Measurements from ENCODE around the gene LRRC1. TPM values are rescaled to one million over a fixed set of nuclear protein-coding genes. Genes with fewer than 3 reads are reported as not detected.

Gene LRRC1
- total and polyA plus RNA-seq, 2 donors (not counting 3 experiments of a cell fraction or from before 2014, with no cell fraction given) = 5.6 to 11.7 TPM

DNA sequence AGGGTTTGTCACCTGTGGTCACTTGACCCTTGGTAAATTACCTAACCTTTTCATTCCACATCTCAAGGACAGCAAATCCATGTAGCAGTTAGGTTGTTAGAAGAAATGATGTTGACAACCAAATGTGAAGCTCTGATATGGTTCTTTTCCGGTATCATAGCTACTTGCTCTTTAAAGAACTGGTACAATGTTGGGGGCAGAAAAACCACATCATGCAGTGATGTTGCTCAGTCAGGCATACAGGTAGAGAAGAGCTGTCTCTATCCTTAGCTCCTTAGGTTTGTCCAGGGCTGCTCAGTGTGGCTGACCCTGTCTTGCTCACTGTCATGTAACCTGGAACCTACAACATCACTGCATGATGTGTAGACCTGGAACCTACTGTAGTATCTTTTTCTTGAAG, 135.5 kb downstream of the LRRC1 start:
- ChIA-PET POLR2A (no interaction called here), CTCF (interaction anchor here (3.0 to 3.6 kb wide), 2 partner anchors 26 to 202 kb away, joined by 7 to 23 read pairs; no protein-coding TSS in a partner anchor)
- H3K27ac ChIP-seq (ENCODE audit: insufficient read depth, low read depth, low read length) = no peak overlapping the region
- H3K4me2 ChIP-seq (ENCODE audit: insufficient read depth, low read length) = no peak overlapping the region
- dilution Hi-C loops (cut with MboI; ENCODE audit: extremely low pct_ligation_motif_present, low sequenced_read_pairs) (no loop called here), intact Hi-C loops (cut with micrococcal nuclease) (no loop called here)
- no peak overlapping the region for H3K9ac ChIP-seq (replicated peaks; ENCODE audit: extremely low read depth, insufficient read depth, low read length)
- DNase-seq (ENCODE audit: low read depth, low spot score) (no peak), FAIRE-seq (no peak)
- H3K9me1 ChIP-seq (replicated peaks; ENCODE audit: control insufficient read depth, extremely low read depth, insufficient read depth, low read length) = no peaks in the 10 kb centered on the region
- H4K20me1 ChIP-seq (replicated peaks; ENCODE audit: control insufficient read depth, extremely low read depth, insufficient read depth, low read length) = no peaks in the 10 kb centered on the region
- no TSS peak for BruUV-seq (replicated peaks)
- H2AFZ ChIP-seq (ENCODE audit: low read depth, low read length) = no peak overlapping the region
- peaks cover 42% of the 10 kb centered on the region for H3K4me1 ChIP-seq (ENCODE audit: control insufficient read depth, extremely low read depth, insufficient read depth, low read length)
- TF ChIP-seq, protein P1, sequence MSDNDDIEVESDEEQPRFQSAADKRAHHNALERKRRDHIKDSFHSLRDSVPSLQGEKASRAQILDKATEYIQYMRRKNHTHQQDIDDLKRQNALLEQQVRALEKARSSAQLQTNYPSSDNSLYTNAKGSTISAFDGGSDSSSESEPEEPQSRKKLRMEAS (IDR thresholded peaks at IDR 0.05; ENCODE audit: insufficient read depth, insufficient read length) = no peak
- no peak for TF ChIP-seq FOS (IDR thresholded peaks at IDR 0.05; ENCODE audit: borderline replicate concordance, insufficient read depth, low read length)
- TF ChIP-seq EZH2 (IDR thresholded peaks at IDR 0.05; ENCODE audit: borderline replicate concordance, low read depth, low read length, severe bottlenecking) = no peak
- TF ChIP-seq, protein P2, sequence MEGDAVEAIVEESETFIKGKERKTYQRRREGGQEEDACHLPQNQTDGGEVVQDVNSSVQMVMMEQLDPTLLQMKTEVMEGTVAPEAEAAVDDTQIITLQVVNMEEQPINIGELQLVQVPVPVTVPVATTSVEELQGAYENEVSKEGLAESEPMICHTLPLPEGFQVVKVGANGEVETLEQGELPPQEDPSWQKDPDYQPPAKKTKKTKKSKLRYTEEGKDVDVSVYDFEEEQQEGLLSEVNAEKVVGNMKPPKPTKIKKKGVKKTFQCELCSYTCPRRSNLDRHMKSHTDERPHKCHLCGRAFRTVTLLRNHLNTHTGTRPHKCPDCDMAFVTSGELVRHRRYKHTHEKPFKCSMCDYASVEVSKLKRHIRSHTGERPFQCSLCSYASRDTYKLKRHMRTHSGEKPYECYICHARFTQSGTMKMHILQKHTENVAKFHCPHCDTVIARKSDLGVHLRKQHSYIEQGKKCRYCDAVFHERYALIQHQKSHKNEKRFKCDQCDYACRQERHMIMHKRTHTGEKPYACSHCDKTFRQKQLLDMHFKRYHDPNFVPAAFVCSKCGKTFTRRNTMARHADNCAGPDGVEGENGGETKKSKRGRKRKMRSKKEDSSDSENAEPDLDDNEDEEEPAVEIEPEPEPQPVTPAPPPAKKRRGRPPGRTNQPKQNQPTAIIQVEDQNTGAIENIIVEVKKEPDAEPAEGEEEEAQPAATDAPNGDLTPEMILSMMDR (IDR thresholded peaks at IDR 0.05; ENCODE audit: extremely low read depth in 1 of 2, insufficient read depth in 1 of 2, low read depth in 1 of 2, low read length in 2 of 2) = no peak
- no peak for TF ChIP-seq POLR2AphosphoS5 (IDR thresholded peaks at IDR 0.05; ENCODE audit: insufficient read depth, low read depth, low read length)
- H3K4me3 ChIP-seq (replicated peaks in 1 of 3; ENCODE audit: insufficient read depth in 1 of 3, low read depth in 1 of 3, low read length in 3 of 3) = no peak overlapping the region
- no peaks in the 10 kb centered on the region for H3K27me3 ChIP-seq (ENCODE audit: control insufficient read depth in 2 of 2, insufficient read depth in 2 of 2, low read length in 2 of 2)
- H3K79me2 ChIP-seq (ENCODE audit: control insufficient read depth, insufficient read depth, low read length) = no peaks in the 10 kb centered on the region
- no peaks in the 10 kb centered on the region for H3K36me3 ChIP-seq (ENCODE audit: control insufficient read depth in 2 of 2, extremely low read depth in 1 of 2, insufficient read depth in 2 of 2, low read length in 2 of 2)
- no peaks in the 10 kb centered on the region for H3K9me3 ChIP-seq (replicated peaks; ENCODE audit: control insufficient read depth, insufficient read depth, low read length)

DNA sequence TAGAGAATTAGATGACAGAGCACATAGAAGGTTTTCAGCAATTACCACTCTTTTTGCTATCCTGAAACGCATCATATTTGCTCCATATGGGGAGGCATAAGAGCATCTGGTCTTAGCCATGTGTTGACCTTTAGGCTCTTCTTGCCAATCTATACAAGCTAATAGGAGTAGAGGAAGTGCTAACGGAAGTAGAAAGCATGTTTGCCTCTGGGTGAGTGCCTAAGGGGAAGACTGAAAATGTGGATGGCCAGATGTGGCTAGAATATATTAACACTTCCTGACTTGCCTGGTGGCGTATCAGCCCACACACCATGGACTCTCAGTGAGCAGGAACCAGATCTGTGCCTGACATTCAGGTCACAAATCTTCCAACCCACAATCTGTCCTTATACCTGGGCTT, 136.3 kb downstream of the LRRC1 start:
- Histone ChIP-seq H3K4me1 (ENCODE audit: control insufficient read depth, extremely low read depth, insufficient read depth, low read length) (peaks cover 42% of the 10 kb centered on the region), H3K4me3 (replicated peaks in 1 of 3; ENCODE audit: insufficient read depth in 1 of 3, low read depth in 1 of 3, low read length in 3 of 3) (no peak overlapping the region), H4K20me1 (replicated peaks; ENCODE audit: control insufficient read depth, extremely low read depth, insufficient read depth, low read length) (no peaks in the 10 kb centered on the region), H3K36me3 (ENCODE audit: control insufficient read depth in 2 of 2, extremely low read depth in 1 of 2, insufficient read depth in 2 of 2, low read length in 2 of 2) (no peaks in the 10 kb centered on the region), H3K9me3 (replicated peaks; ENCODE audit: control insufficient read depth, insufficient read depth, low read length) (no peaks in the 10 kb centered on the region), H3K27me3 (ENCODE audit: control insufficient read depth in 2 of 2, insufficient read depth in 2 of 2, low read length in 2 of 2) (no peaks in the 10 kb centered on the region), H3K4me2 (ENCODE audit: insufficient read depth, low read length) (no peak overlapping the region), H3K79me2 (ENCODE audit: control insufficient read depth, insufficient read depth, low read length) (no peaks in the 10 kb centered on the region), H3K9me1 (replicated peaks; ENCODE audit: control insufficient read depth, extremely low read depth, insufficient read depth, low read length) (no peaks in the 10 kb centered on the region), H2AFZ (ENCODE audit: low read depth, low read length) (no peak overlapping the region), H3K27ac (ENCODE audit: insufficient read depth, low read depth, low read length) (no peak overlapping the region), H3K9ac (replicated peaks; ENCODE audit: extremely low read depth, insufficient read depth, low read length) (no peak overlapping the region)
- dilution Hi-C loops (cut with MboI; ENCODE audit: extremely low pct_ligation_motif_present, low sequenced_read_pairs) = no loop called here
- no peak for FAIRE-seq
- no peak for DNase-seq (ENCODE audit: low read depth, low spot score)
- ChIA-PET CTCF (interaction anchor here (3.6 kb wide), 1 partner anchor 25 kb away, joined by 23 read pairs; no protein-coding TSS in a partner anchor), POLR2A (no interaction called here)
- BruUV-seq (replicated peaks) = no TSS peak
- TF ChIP-seq POLR2A (IDR thresholded peaks at IDR 0.05; ENCODE audit: low read depth, low read length) = no peak
- TF ChIP-seq, protein P1 (IDR thresholded peaks at IDR 0.05; ENCODE audit: insufficient read depth, insufficient read length) = no peak
- TF ChIP-seq MYC (IDR thresholded peaks at IDR 0.05; ENCODE audit: low read depth, low read length) = no peak
- no peak for TF ChIP-seq POLR2AphosphoS5 (IDR thresholded peaks at IDR 0.05; ENCODE audit: insufficient read depth, low read depth, low read length)
- TF ChIP-seq, protein P2 (IDR thresholded peaks at IDR 0.05; ENCODE audit: extremely low read depth in 1 of 2, insufficient read depth in 1 of 2, low read depth in 1 of 2, low read length in 2 of 2) = no peak
- TF ChIP-seq JUN (IDR thresholded peaks at IDR 0.05; ENCODE audit: borderline replicate concordance, insufficient read depth, insufficient read length, low read depth) = no peak
- TF ChIP-seq GATA2 (IDR thresholded peaks at IDR 0.05; ENCODE audit: insufficient read depth, insufficient read length, low read depth, low read length) = no peak
- no peak for TF ChIP-seq EZH2 (IDR thresholded peaks at IDR 0.05; ENCODE audit: borderline replicate concordance, low read depth, low read length, severe bottlenecking)
- TF ChIP-seq FOS (IDR thresholded peaks at IDR 0.05; ENCODE audit: borderline replicate concordance, insufficient read depth, low read length) = no peak
- intact Hi-C loops (cut with micrococcal nuclease) = no loop called here
